GM13977 (cell line): ENCODE data around the gene TNKS2.
"Not testable (repeated sequence)": the region's sequence is repeated elsewhere in the genome, so short reads cannot be mapped to it uniquely, and the experiment has no call there.

Source experiments
- DNase-seq: peaks from one replicate; pipeline ENCODE4 v3.0.0; 2012; ENCODE audit warnings: low spot score
- in situ Hi-C: fragments of 300-500 bp; cut with MboI; formaldehyde crosslinking; loops from one replicate; pipeline ENCODE4 v1.12.0; 2022; ENCODE audit warnings: low sequenced_read_pairs, low pct_unique_long_range_greater_than_20kb, mixed read lengths, inconsistent platforms; ENCODE audit not compliant: unreplicated experiment
- TF ChIP-seq, protein P1 (sequence below): IDR thresholded peaks from 2 replicates; pipeline ENCODE4 v1.5.1; 2012; ENCODE audit warnings: mild to moderate bottlenecking, control low read depth; ENCODE audit not compliant: insufficient read depth; ENCODE audit errors: extremely low read depth, missing control alignments

TNKS2 gene

GRCh38 chr10:91891125-91892001, 93.1 kb downstream of the TNKS2 start:
- TF ChIP-seq, protein P1, sequence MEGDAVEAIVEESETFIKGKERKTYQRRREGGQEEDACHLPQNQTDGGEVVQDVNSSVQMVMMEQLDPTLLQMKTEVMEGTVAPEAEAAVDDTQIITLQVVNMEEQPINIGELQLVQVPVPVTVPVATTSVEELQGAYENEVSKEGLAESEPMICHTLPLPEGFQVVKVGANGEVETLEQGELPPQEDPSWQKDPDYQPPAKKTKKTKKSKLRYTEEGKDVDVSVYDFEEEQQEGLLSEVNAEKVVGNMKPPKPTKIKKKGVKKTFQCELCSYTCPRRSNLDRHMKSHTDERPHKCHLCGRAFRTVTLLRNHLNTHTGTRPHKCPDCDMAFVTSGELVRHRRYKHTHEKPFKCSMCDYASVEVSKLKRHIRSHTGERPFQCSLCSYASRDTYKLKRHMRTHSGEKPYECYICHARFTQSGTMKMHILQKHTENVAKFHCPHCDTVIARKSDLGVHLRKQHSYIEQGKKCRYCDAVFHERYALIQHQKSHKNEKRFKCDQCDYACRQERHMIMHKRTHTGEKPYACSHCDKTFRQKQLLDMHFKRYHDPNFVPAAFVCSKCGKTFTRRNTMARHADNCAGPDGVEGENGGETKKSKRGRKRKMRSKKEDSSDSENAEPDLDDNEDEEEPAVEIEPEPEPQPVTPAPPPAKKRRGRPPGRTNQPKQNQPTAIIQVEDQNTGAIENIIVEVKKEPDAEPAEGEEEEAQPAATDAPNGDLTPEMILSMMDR: no peak
- in situ Hi-C loops: no loop called here
- no peak for DNase-seq

DNA sequence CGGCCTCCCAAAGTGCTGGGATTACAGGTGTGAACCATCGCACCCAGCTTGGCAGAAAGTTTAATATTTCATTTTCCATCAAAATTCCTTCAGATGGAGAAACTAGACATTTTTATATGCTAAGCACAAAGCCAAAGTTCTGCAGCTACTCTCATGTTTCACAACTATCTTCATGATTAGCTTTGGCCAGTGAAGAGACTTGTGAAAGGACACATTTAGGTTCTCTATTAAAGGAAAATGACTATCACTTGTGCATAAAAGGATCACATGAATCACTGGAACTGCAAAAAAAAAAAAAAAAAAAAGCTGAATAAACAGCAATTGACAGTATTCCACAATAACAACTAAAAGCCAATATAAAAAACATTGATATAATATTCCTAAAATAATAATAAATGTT, 94.8 kb downstream of the TNKS2 start:
- TF ChIP-seq, protein P1: no peak
- in situ Hi-C loops: no loop called here
- DNase-seq: no peak

- in situ Hi-C loops, DNase-seq: not testable (repeated sequence)
These were observed 96.0 kb downstream of the TNKS2 start for GRCh38 chr10:91894261-91894685.

GRCh38 chr10:91896212-91896756, 98.1 kb downstream of the TNKS2 start:
- in situ Hi-C loops: no loop called here

GRCh38 chr10:91897421-91897820, 99.2 kb downstream of the TNKS2 start:
- TF ChIP-seq, protein P1: no peak
- in situ Hi-C loops: no loop called here
- DNase-seq: no peak

More at GRCh38 chr10:91896212-91896756, 98.1 kb downstream of the TNKS2 start:
- DNase-seq: no peak
- TF ChIP-seq, protein P1: no peak

DNA sequence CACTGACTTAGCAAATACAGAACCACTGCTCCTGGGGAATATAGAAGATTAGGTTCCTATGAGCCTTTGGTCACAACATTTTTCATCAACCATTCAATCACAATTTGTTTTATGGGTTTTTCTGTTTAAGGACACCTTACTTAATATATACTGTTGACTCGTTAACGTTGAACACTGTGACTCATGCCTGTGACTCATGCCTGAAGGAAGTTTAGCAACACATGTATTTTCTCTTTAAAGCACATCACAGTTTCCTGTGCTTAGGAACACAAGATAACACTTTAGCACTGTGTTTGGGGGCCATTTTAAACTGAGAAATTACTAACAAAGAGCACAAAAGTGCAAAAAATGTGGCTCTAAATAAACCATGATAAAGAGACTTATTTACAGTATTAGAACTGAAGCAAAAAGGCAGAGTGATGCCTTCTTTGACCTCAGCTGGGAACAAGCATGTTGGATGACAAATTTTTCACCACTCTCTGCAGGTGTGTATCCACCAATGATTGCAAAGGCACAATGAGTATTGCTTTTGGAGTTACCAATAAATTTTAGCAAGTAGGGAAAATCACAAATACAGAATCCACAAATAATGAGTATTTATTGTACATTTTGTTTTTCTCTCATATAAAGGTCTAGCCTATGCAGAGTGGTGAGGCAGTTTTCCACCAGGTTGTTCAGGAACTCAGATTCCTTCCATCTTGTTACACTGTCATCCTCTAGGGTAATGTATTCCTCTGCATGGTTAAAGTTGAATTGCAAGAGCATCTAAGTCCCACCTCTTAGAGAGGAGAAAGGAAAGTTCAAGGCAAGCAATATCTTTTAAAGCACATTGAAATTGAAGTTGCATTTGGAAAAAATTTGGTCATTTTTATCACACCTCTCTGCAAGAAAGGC, 103.8 kb downstream of the TNKS2 start:
- in situ Hi-C loops: no loop called here
- DNase-seq: no peak
- TF ChIP-seq, protein P1: no peak
